NB4 (cell line): ENCODE results near the gene RUFY3.

Experiments used
- MYC ChIP-seq: IDR thresholded peaks from 2 replicates; pipeline ENCODE4 v1.6.1; 2011; ENCODE audit warnings: low read depth, low read length
- TF ChIP-seq, protein P1 (sequence below): IDR thresholded peaks from one replicate; pipeline ENCODE4 v1.5.1; 2012; ENCODE audit warnings: low read depth, low read length

DNA sequence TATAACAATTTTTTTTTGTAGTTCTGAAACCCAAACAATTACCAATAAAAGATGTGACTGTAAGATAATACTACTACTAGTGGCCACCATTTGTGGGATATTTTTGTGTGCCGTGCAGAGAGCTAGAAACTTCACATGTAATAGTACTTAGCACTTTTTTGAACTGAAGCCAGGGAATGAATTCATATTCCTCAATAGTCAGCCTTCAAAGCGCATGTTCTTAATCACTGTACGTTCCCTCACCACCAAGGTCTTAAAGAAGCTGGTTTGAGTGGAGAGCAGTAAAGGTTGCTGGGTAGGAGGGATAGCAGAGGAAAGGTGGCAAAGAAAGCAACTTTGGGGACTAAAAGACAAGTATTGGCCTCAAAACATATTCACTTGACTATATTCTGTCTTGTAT, 9.6 kb upstream of the RUFY3 start:
- TF ChIP-seq MYC, result no peak
- TF ChIP-seq, protein P1, sequence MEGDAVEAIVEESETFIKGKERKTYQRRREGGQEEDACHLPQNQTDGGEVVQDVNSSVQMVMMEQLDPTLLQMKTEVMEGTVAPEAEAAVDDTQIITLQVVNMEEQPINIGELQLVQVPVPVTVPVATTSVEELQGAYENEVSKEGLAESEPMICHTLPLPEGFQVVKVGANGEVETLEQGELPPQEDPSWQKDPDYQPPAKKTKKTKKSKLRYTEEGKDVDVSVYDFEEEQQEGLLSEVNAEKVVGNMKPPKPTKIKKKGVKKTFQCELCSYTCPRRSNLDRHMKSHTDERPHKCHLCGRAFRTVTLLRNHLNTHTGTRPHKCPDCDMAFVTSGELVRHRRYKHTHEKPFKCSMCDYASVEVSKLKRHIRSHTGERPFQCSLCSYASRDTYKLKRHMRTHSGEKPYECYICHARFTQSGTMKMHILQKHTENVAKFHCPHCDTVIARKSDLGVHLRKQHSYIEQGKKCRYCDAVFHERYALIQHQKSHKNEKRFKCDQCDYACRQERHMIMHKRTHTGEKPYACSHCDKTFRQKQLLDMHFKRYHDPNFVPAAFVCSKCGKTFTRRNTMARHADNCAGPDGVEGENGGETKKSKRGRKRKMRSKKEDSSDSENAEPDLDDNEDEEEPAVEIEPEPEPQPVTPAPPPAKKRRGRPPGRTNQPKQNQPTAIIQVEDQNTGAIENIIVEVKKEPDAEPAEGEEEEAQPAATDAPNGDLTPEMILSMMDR, result no peak
